NCI-H2227 (cell line): ENCODE data around the gene GRIA4.

Experiments
- DNase-seq: peaks from one replicate; lab custom pipeline; 2025; ENCODE audit not compliant: unreplicated experiment; lab: John Stamatoyannopoulos, UW

GRIA4 gene

DNA sequence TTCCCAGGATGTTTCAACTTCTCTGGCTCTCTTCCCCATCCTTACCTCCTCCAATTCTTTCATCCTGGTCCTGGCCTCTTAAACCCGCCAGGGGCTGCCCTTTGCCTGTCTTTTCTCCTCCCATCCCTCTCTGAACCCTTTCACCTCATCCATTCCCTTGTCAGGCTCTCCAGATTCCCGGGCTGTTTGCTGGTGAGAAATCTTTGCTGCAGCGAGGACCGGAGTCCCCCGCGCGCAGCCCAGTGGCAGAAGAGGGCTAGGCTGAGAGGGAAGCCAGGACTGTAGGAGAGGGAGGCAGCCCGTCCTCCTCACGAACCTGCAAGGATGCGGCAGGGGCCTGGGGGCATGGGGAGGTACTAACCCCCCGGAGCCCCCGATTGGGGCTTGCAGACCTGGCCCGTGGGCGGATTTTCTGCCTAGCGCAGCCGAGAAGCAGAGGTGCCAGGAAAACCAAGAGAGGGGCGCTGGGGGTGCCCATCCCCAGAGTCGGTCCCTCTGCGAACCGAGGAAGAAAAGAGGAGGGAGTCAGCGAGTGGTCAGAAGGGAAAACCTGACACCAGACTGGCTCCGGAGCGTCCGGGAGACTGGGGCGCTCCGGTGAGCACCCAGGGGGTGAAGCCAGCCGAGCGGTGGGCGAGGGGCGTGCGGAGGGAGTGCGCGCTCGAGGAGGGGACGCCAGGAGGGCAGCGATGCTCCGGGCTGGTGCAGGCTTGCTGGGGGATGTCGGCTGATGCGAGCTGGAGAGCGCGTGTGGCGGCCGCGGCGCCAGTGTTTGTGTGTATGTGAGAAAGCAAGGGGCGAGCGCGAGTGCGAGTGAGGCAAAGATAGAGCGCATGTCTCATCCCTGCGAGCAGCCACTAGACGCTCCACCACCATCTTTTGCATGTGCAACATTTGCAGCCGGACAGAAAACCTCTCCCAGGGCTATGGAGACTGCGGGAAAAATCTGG, at the start of gene GRIA4:
Gene GRIA4, plus strand, starts transcription at position 242 of the 950 bp plus-strand sequence. CDS start 925 bp downstream, outside the sequence.
- DNase-seq, result peak; percentile 79

DNA sequence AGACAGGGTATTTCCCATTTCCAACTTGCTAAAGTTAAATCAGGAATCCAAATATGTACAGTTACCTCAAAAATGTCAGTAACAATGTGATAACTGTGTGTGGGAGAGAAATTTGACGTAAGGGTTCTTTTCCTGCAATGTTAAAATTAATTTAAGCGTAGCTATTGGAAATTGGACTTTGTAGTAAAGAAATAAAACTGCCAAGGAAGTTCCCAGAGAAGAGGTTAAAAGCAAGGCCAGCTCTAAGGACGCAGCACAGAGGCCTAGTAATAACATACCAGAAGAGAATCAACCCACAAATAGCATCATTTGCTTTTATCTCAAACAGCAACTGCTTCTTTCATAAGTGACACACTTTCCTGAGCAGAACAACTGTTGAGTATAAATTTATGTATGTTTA, 36.8 kb upstream of the GRIA4 start:
- DNase-seq, result no peak

DNA sequence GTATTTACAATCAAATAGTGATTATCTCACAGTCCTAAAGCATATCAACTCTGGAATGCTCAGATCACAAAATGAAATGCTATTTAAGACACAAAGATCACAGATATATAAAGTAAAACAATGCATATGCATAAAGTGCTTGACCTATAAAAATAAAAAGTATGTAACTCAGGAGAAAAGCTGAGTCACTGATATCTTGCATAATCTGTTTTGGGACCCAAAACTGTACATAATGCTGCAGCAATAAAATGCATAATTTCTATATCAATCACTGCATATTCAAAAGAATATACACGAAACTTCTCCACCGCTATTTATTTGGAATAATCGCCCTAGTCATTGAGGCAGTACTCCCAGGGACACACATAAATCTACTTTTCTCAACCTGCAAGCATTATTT, 34.9 kb upstream of the GRIA4 start:
- no peak for DNase-seq

DNA sequence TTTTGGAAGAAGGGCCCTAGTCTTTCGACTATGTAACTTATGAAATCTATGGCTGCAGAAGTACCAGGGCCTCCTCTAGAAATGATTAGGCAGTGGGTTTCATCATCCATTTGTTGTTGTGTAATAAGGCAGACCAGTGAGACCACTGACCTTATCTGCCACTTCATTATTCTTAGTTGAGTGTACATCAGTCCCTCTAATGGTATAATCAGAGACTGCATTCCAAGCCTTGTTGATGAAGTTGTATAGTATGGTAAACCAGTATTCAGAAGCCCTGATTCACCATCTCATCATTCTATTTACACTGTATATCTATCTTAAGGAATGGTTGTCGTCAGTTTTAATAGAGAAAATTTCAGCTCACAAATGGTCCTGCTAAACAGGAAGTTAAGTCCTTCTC, 32.2 kb upstream of the GRIA4 start:
- no peak for DNase-seq

DNA sequence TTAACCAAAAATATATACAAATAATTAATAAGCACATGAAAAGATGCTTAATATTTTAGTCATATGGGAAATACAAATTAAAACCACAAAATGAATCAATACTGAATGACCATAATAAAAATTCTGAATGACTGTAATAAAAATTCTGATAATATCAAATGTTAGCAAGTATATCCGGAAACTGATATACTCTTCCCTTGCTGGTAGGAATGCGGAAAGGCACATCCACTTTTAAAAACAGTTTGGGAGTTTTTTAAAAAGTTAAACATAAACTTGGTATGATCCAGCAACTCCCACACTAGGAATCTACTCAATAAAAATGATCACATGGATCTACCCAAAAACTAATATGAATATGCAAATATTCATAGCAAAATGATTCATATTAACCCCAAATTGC, 30.8 kb upstream of the GRIA4 start:
- no peak for DNase-seq

DNA sequence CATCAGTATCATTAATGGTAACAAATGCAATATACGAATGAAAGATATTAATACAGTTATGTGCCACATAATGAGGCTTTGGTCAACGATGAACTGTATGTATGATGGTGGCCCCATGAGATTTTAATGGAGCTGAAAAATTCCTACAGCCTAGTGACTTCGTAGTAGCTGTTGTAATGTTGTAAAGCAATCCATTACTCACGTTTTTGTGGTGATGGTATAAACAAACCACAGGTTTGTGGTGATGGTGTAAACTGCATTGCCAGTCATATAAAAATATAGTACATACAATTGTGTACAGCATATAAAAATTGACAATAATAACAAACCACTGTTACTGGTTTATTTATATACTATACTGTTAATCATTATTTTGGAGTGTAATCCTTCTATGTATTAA, 27.4 kb upstream of the GRIA4 start:
- DNase-seq, result no peak

DNA sequence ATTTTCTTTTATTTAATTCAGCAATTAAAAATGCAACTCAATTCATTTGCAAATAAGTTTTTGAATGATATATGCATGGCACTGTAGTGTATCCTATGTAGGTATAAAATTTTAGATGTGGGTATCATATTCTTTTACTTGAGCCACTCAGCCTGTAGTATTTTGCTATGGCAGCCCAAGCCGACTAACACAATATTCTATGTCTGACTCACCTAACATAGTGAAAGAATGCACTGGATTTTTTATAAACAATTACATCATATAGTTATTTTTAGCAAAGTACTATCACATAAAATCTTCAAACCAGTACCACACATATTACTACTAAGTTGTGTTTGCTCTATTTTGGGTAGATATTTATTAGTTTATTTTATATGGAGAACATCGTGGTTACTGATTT, 21.9 kb upstream of the GRIA4 start:
- no peak for DNase-seq

DNA sequence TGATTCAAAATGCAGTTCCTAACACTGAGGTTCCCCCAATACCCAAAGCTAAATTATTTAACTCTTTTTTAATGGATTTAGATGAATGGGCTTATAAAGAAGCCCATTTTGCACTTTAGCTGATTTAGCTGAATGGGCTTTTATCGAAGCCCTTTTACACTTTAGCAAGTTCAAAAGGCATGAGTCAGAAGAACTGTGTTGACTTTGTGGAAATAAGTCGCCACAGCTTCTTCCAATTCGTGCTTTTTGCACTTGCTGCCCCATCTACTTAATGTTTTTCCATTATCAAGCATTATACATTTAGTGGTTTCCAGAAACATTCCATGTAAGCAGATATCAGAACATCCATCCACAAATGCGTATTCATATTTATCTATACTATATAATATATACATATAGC, 20.5 kb upstream of the GRIA4 start:
- no peak for DNase-seq

DNA sequence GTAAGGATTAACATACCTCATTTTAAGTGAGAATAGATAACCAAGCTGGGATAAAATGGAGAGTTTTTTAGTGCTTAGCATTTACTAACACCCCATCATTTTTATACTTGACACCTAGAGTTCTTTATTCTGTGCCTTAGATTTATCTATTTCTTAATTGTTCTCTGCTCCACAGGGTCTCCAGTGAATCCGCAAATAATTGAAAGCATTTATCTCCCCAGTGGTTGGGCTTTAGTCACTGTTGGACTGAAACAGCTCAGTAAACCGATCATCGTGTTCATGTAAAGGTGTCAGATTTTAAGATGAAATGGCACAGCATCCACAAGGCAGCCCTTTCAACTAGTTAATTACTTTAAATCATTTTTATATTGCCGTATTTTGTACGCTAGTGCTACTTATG, 17.8 kb upstream of the GRIA4 start:
- peak; percentile 25 for DNase-seq

DNA sequence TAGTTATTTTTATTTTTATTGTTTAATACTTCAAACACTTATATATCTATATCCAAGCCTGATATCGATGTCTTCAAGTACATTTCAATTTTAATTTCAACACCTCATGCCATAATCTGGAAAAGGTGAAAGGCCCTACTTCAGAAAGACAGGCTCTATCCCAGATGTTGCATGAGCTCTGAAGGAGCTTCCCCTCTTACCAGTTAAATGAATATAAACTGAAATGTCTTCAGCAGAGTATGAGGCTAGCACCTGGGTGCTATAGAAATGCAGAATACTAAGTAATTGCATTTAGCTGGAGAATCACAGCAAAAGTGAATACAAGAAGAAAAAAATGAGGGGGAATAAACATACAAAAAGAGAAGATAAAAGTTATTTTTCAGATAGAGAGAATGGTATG, 11.5 kb upstream of the GRIA4 start:
- no peak for DNase-seq

DNA sequence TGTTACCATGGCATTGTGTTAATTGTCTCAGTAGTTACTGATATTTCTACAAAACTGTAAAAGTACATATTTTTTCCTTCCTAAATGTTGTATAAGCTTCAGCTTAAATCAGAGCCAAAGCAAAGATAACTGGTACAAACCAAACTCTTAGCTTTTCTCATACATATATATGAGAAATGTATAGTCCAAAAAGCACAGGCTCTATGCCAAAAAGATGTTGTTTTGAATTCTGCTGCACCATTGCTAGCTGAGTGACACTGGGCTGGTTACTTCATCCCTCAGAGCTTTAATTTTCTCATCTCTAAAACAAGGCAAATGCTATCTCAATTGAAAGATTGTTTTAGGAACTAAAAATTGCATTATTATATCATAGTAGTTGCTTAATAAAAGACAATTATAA, 6.7 kb upstream of the GRIA4 start:
- no peak for DNase-seq

DNA sequence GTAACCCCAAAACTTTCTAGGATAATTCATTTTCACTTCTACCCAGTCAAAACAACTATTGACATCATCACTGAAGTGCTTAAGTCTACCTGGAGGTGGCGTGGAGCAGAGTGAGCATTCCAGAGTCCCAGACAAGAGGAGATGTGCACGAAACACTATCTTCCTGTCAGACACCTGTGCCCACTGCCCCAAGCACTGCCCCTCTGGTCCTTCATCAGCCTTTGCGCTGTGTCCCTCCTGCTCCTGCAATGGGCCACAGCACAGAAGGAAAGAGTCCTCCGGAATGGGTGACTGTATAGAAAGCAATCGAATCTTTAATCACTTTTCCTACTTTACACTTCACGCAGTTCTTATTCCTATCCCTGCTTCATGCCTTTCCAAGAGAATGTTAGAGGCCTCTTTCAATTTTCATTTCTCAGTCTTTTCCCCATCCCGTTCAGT, 512 bp upstream of the GRIA4 start:
- peak; percentile 56 for DNase-seq

DNA sequence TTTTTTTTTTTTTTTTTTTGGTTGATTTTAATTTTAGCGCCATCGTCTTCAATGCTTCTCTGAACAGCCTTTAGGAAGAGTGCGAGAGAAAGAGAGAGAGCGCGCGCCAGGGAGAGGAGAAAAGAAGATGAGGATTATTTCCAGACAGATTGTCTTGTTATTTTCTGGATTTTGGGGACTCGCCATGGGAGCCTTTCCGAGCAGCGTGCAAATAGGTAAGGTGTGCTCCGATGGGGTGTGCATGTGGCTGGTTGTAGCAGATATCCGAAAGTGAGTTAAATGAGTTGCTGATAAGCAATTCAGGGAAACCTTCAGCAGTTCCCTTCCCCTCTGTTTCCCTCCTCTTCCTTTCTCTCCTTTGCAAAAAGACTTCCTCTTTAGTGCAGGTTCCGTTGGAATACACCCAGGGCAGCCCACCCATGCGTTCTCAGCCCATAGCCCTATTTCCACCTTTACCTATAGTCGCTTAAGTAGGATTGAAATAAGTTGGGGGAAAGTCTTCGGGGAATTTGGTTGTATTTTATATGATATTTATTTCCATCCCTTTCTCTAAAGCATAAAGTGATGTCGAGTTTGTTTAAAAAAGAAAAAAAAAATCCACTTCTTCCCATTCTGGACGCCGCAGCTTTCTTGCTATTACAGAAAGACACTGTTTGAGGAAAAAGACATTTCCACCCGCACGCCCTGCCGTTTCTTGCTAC, 1.1 kb downstream of the GRIA4 start:
- peak; percentile 19 for DNase-seq

DNA sequence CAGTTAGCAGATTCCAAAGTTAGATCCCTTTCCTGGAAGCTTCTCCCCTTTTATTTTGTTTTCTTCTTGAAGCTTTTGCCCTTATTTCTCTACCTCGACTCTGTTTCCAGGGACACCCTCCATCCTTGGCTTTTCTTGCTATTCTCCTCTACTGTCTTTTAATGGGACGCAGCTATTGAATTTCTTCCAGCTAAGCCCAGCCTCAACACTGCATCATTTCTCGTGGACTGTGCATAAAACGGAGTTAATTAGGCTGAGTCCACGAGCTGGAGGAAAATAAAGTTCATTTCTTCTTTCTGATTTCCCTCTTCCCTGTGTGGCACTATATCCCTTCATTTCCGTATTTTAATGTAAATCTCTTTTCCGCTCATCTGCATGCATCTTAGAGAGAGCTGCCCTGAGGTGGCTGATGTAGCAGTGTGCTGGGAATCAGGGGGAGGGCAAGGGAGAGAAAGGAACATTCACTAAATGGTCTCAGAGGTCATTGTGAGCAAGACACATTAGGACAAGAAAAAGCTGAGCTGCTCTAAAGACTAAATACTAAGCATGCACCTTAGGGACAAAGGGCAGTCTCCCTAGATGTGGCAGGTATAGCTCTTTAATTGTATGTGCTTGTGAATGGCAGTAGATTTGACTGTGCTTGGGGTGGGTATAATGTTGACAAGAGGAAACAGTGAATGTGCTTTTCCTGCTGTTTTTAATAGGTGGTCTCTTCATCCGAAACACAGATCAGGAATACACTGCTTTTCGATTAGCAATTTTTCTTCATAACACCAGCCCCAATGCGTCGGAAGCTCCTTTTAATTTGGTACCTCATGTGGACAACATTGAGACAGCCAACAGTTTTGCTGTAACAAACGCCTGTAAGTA, 1.9 kb downstream of the GRIA4 start:
- DNase-seq, result peak; percentile 5

DNA sequence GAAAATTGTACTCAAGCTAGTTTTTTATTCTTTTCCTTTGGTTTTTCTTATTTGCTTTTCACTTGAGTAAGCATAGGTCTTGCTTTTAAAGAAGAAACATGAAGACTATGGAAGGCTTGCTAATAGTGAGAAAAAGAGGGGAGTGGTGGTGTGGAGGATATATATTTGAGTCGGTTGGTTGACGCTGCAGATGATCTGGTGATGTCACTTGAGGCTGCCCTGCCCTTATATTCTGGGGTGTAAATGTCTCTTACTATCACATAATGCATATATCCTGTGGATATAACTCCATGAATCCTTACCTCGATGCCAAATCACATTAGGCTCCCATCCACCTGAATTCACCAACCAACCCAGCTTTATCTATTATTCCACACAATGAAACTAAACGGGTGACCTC, 2.9 kb downstream of the GRIA4 start:
- DNase-seq, result no peak

DNA sequence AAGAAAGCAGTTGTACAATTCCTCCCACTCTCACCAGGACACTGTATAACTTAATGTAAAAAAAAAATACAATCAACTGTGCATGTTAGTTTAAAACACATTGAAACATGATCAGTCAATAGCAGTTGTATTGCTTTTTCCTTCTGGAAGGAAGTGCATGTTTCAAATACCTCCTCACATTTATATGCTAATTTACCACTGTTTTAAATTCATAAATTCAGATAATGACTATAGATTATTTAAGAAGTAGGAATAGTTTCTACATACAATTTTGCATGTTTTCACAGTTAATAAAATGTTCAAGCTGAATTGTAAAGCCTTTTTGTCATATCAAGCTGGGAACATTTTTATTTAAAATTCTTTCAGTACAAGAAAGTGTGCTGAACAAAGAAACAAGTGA, 3.3 kb downstream of the GRIA4 start:
- no peak for DNase-seq

DNA sequence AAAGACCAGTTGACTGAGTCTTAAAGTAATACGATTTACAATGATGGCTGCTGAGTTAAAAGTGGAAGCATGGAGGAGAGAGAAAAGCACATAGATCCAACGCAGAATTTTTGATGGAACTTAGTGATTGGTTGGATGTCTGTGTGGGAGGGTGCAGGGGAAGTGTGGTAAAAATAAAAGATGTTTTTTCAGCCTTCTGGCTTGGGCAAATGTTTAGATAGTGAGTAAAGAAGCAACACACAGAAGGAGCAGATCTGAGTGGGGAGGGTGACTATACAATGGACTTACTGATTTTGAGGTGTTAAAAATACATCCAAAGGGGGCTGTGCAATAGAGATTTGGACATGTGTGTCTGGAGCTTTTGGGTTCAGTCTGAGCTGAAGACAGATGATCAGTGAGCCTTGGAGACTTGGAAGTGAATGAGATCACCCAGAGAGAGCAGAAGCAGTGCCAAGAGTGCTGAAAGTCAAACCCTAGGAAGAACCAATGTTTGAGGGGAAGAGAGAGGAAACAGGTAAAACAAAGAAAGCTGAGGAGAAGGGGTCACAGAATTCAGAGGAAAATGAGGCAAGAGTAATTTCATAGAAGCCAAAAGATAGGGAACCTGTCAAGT, 8.6 kb downstream of the GRIA4 start:
- no peak for DNase-seq

DNA sequence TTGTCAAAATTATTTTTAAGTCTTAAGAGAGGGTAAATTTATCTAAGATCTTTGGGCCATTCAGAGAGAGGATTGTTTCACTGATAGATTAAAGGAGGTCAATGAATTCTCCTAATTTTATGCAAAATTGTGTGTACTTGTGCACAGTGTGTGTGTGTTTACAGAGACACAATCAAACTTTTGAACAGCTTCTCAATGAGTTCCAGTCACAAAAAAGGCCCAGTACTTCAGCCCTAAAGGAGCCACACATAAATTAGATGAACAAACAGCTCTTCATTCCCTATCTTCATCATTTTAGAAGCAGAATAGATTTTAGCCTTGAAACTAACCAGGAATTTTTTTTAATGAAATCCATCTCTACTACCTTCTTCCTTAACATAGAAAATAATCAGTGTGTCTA, 9.7 kb downstream of the GRIA4 start:
- DNase-seq, result no peak

DNA sequence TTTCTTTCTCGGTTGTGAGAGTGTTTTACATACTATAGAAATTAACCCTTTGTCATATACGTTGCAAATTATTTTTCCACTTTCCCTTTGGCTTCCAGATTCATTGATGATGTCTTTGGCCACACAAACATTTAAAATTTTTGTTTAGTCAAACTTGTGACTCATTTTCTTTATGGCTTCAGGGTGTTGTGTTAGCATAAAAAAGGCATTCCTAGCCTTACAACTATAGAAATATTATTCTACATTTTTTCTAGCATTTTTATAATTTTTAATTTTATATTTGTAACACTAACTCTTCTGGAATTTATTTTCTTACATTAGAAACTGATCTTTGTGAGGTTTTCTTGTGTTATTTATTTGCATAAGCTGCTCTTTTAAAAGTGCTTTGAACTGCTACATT, 12.1 kb downstream of the GRIA4 start:
- no peak for DNase-seq

DNA sequence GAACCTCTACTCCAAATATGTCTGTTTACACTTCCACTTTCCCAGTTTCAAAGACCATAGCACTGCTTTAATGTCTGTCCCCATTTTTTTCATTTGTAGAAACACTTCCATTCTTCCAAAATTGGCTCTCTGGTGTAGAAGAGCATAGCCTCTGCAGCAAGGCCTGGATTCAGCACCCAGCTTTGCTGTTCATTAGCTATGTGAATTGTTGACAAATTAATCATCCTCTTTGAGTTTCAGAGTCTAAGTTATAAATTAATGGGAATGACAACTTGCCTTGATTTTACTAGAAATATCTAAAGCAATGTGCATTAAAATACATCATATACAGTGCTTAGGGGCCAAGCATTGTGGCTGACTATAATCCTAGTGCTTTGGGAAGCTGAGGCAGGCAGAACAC, 22.4 kb downstream of the GRIA4 start:
- DNase-seq, result no peak

DNA sequence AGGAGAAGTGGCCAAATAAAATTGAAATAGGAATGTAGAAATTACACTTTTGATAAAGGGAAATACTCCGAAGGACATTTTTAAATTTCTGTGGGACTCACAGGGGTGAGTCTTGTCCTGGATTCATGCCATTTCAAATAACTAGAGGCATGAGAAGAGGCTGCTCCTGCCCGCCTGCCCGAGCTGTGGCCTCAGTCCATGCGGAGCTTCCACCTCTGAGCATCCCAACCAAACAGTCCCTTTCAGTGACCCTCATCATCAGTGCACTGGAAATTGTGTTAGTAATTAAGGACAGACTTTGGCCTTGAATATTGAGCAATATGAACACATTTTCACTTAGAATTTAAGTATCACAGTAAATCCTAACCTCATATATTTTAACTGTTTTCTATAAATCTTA, 25.6 kb downstream of the GRIA4 start:
- DNase-seq, result no peak
